HEK293 (cell line): Measurements from ENCODE around the gene ADAMTS13.

Source experiments
- GLI2 ChIP-seq: fragments of 450-650 bp; formaldehyde crosslinking; IDR thresholded peaks from 2 replicates; pipeline ENCODE4; 2017; ENCODE audit warnings: missing biosample characterization, missing genetic modification characterization, low read depth, borderline replicate concordance
- GLI4 ChIP-seq: fragments of 450-650 bp; formaldehyde crosslinking; IDR thresholded peaks from 2 replicates; pipeline ENCODE4 v1.5.1; 2016; ENCODE audit warnings: missing biosample characterization, missing genetic modification characterization
- KLF10 ChIP-seq: fragments of 450-650 bp; IDR thresholded peaks from 2 replicates; pipeline ENCODE4 v1.5.1; 2018; ENCODE audit warnings: missing biosample characterization, mild to moderate bottlenecking, missing genetic modification characterization
- KLF9 ChIP-seq: fragments of 450-650 bp; formaldehyde crosslinking; IDR thresholded peaks from 2 replicates; pipeline ENCODE4 v1.5.1; 2016; ENCODE audit warnings: missing biosample characterization, missing genetic modification characterization, low read depth
- MZF1 ChIP-seq: fragments of 450-650 bp; formaldehyde crosslinking; IDR thresholded peaks from 2 replicates; pipeline ENCODE4 v1.5.1; 2017; ENCODE audit warnings: missing biosample characterization, missing genetic modification characterization, borderline replicate concordance
- ZBTB10 ChIP-seq: fragments of 450-650 bp; formaldehyde crosslinking; IDR thresholded peaks from 2 replicates; pipeline ENCODE4 v1.5.1; 2016; ENCODE audit warnings: missing biosample characterization, missing genetic modification characterization
- ZBTB17 ChIP-seq: fragments of 450-650 bp; formaldehyde crosslinking; IDR thresholded peaks from 2 replicates; pipeline ENCODE4 v1.5.1; 2016; ENCODE audit warnings: missing biosample characterization, missing genetic modification characterization
- ZNF10 ChIP-seq: fragments of 450-650 bp; formaldehyde crosslinking; IDR thresholded peaks from 2 replicates; pipeline ENCODE4 v1.5.1; 2017; ENCODE audit warnings: missing biosample characterization, missing genetic modification characterization
- ZNF146 ChIP-seq: fragments of 450-650 bp; formaldehyde crosslinking; IDR thresholded peaks from 2 replicates; pipeline ENCODE4 v1.5.1; 2016; ENCODE audit warnings: missing biosample characterization, missing genetic modification characterization
- ZNF184 ChIP-seq: fragments of 450-650 bp; IDR thresholded peaks from 2 replicates; pipeline ENCODE4 v1.5.1; 2018; ENCODE audit warnings: missing biosample characterization, mild to moderate bottlenecking, missing genetic modification characterization
- ZNF211 ChIP-seq: fragments of 450-650 bp; formaldehyde crosslinking; IDR thresholded peaks from 2 replicates; pipeline ENCODE4 v1.5.1; 2016; ENCODE audit warnings: low read depth, missing biosample characterization, missing genetic modification characterization
- ZNF221 ChIP-seq: fragments of 450-650 bp; formaldehyde crosslinking; IDR thresholded peaks from 2 replicates; pipeline ENCODE4 v1.5.1; 2017; ENCODE audit warnings: missing biosample characterization, missing genetic modification characterization, borderline replicate concordance
- ZNF223 ChIP-seq: fragments of 450-650 bp; formaldehyde crosslinking; IDR thresholded peaks from 2 replicates; pipeline ENCODE4 v1.5.1; 2016; ENCODE audit warnings: missing biosample characterization, missing genetic modification characterization
- ZNF311 ChIP-seq: fragments of 450-650 bp; formaldehyde crosslinking; IDR thresholded peaks from 2 replicates; pipeline ENCODE4 v1.5.1; 2017; ENCODE audit warnings: missing biosample characterization, missing genetic modification characterization, borderline replicate concordance
- ZNF391 ChIP-seq: fragments of 450-650 bp; formaldehyde crosslinking; IDR thresholded peaks from 2 replicates; pipeline ENCODE4 v1.5.1; 2016; ENCODE audit warnings: low read depth, missing biosample characterization, missing genetic modification characterization, borderline replicate concordance
- ZNF416 ChIP-seq: fragments of 450-650 bp; formaldehyde crosslinking; IDR thresholded peaks from 2 replicates; pipeline ENCODE4 v1.5.1; 2016; ENCODE audit warnings: missing biosample characterization, missing genetic modification characterization
- ZNF530 ChIP-seq: fragments of 450-650 bp; formaldehyde crosslinking; IDR thresholded peaks from 2 replicates; pipeline ENCODE4 v1.5.1; 2016; ENCODE audit warnings: low read depth, missing biosample characterization, missing genetic modification characterization
- ZNF580 ChIP-seq: fragments of 450-650 bp; formaldehyde crosslinking; IDR thresholded peaks from 2 replicates; pipeline ENCODE4 v1.5.1; 2016; ENCODE audit warnings: missing biosample characterization, missing genetic modification characterization
- ZNF596 ChIP-seq: fragments of 450-650 bp; IDR thresholded peaks from 2 replicates; pipeline ENCODE4 v1.5.0; 2018; ENCODE audit warnings: missing biosample characterization, mild to moderate bottlenecking, missing genetic modification characterization, moderate library complexity
- ZNF654 ChIP-seq: fragments of 450-650 bp; formaldehyde crosslinking; IDR thresholded peaks from 2 replicates; pipeline ENCODE4 v1.5.1; 2016; ENCODE audit warnings: low read depth, missing biosample characterization, missing genetic modification characterization
- ZNF664 ChIP-seq: fragments of 450-650 bp; formaldehyde crosslinking; IDR thresholded peaks from 2 replicates; pipeline ENCODE4 v1.5.1; 2016; ENCODE audit warnings: missing biosample characterization, missing genetic modification characterization
- ZNF670 ChIP-seq: fragments of 450-650 bp; formaldehyde crosslinking; IDR thresholded peaks from 2 replicates; pipeline ENCODE4 v1.5.1; 2016; ENCODE audit warnings: missing biosample characterization, missing genetic modification characterization, low read depth
- ZNF701 ChIP-seq: fragments of 450-650 bp; formaldehyde crosslinking; IDR thresholded peaks from 2 replicates; pipeline ENCODE4 v1.5.1; 2016; ENCODE audit warnings: missing biosample characterization, missing genetic modification characterization
- ZNF777 ChIP-seq: fragments of 450-650 bp; formaldehyde crosslinking; IDR thresholded peaks from 2 replicates; pipeline ENCODE4 v1.5.1; 2017; ENCODE audit warnings: missing biosample characterization, missing genetic modification characterization, borderline replicate concordance
- ZSCAN18 ChIP-seq: fragments of 450-650 bp; formaldehyde crosslinking; IDR thresholded peaks from 2 replicates; pipeline ENCODE4 v1.5.1; 2016; ENCODE audit warnings: missing biosample characterization, missing genetic modification characterization
- ZSCAN30 ChIP-seq: fragments of 450-650 bp; IDR thresholded peaks from 2 replicates; pipeline ENCODE4 v1.5.1; 2018; ENCODE audit warnings: missing biosample characterization, mild to moderate bottlenecking, missing genetic modification characterization, moderate library complexity
- ZSCAN5A ChIP-seq: fragments of 450-650 bp; formaldehyde crosslinking; IDR thresholded peaks from 2 replicates; pipeline ENCODE4 v1.5.1; 2016; ENCODE audit warnings: missing biosample characterization, missing genetic modification characterization
- TF ChIP-seq, protein P1 (sequence below): fragments of 450-650 bp; formaldehyde crosslinking; conservative IDR thresholded peaks from 2 replicates; pipeline ENCODE4 v1.5.1; 2016; ENCODE audit warnings: low read depth, missing biosample characterization, missing genetic modification characterization

The ADAMTS13 gene

GRCh38 chr9:133417541-133418461 lies 4.4 kb upstream of the ADAMTS13 start, which contains the start of gene REXO4 (continued):
- TF ChIP-seq, protein P1, sequence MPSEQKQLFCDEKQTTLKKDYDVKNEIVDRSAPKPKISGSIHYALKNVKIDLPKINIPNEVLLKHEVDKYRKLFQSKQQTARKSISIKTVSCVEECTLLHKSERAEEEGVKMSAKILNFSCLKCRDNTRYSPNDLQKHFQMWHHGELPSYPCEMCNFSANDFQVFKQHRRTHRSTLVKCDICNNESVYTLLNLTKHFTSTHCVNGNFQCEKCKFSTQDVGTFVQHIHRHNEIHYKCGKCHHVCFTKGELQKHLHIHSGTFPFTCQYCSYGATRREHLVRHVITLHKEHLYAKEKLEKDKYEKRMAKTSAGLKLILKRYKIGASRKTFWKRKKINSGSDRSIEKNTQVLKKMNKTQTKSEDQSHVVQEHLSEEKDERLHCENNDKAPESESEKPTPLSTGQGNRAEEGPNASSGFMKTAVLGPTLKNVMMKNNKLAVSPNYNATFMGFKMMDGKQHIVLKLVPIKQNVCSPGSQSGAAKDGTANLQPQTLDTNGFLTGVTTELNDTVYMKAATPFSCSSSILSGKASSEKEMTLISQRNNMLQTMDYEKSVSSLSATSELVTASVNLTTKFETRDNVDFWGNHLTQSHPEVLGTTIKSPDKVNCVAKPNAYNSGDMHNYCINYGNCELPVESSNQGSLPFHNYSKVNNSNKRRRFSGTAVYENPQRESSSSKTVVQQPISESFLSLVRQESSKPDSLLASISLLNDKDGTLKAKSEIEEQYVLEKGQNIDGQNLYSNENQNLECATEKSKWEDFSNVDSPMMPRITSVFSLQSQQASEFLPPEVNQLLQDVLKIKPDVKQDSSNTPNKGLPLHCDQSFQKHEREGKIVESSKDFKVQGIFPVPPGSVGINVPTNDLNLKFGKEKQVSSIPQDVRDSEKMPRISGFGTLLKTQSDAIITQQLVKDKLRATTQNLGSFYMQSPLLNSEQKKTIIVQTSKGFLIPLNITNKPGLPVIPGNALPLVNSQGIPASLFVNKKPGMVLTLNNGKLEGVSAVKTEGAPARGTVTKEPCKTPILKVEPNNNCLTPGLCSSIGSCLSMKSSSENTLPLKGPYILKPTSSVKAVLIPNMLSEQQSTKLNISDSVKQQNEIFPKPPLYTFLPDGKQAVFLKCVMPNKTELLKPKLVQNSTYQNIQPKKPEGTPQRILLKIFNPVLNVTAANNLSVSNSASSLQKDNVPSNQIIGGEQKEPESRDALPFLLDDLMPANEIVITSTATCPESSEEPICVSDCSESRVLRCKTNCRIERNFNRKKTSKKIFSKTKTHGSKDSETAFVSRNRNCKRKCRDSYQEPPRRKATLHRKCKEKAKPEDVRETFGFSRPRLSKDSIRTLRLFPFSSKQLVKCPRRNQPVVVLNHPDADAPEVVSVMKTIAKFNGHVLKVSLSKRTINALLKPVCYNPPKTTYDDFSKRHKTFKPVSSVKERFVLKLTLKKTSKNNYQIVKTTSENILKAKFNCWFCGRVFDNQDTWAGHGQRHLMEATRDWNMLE: peak; percentile 97
- TF ChIP-seq ZSCAN30 (tag by site-specific recombination) (peak; percentile 97), ZSCAN5A (tag by site-specific recombination) (peak; percentile 98), ZNF184 (no peak), MZF1 (peak; percentile 84; the same call in 1 of the 2 replicates), ZNF416 (tag by site-specific recombination) (no peak), ZBTB17 (tag by site-specific recombination) (peak; percentile 99), ZNF223 (tag by site-specific recombination) (no peak; the same call in 1 of the 2 replicates), ZSCAN18 (peak; percentile 87; the same call in 1 of the 2 replicates), ZNF146 (tag by site-specific recombination) (peak; percentile 79), ZNF580 (peak; percentile 99), ZNF311 (tag by site-specific recombination) (no peak), ZNF221 (0 out of 2 replicates have a peak, but pooled peaks have one; percentile 16), ZNF654 (tag by site-specific recombination) (no peak), ZNF596 (0 out of 2 replicates have a peak, but pooled peaks have one; percentile 4), KLF10 (peak; percentile 85), ZNF701 (tag by site-specific recombination) (peak; percentile 74), GLI4 (tag by site-specific recombination) (peak; percentile 99), ZNF10 (0 out of 2 replicates have a peak, but pooled peaks have one; percentile 71), ZNF391 (peak; percentile 100), ZNF530 (tag by site-specific recombination) (no peak), ZNF777 (peak; percentile 87; the same call in 1 of the 2 replicates), KLF9 (peak; percentile 84), ZNF211 (no peak), GLI2 (no peak), ZNF664 (tag by site-specific recombination) (peak; percentile 54; the same call in 1 of the 2 replicates), ZBTB10 (tag by site-specific recombination) (peak; percentile 70), ZNF670 (tag by site-specific recombination) (no peak)
